ENCODE measurements around the gene PEX3. TPM values are rescaled to one million over a fixed set of nuclear protein-coding genes. Genes with fewer than 3 reads are reported as not detected.
A peak's percentile ranks its signal among the peaks of the same experiment; 100 is the strongest.
"Not testable (repeated sequence)": the region's sequence is repeated elsewhere in the genome, so short reads cannot be mapped to it uniquely, and the experiment has no call there.

The PEX3 gene
- total RNA-seq, 1 donor, result 19.2 TPM

GRCh38 chr6:143432588-143432987 is 18.0 kb upstream of the PEX3 start:
- DNase-seq (ENCODE audit: insufficient read length, low spot score, missing footprints), result no peak
- Histone ChIP-seq H3K36me3 (ENCODE audit: insufficient read depth, low read length) (no peaks in the 10 kb centered on the region), H3K27ac (ENCODE audit: low read depth, low read length) (no peak overlapping the region), H3K9me3 (ENCODE audit: low read depth, low read length) (no peaks in the 10 kb centered on the region), H3K4me1 (ENCODE audit: insufficient read depth, low read length) (no peaks in the 10 kb centered on the region), H3K27me3 (ENCODE audit: insufficient read depth, low read length) (no peaks in the 10 kb centered on the region), H4K20me1 (ENCODE audit: insufficient read depth, low read length) (no peaks in the 10 kb centered on the region), H2AFZ (ENCODE audit: low read length) (no peak overlapping the region), H3K4me3 (ENCODE audit: insufficient read depth, low read length) (no peak overlapping the region), H3K4me2 (ENCODE audit: insufficient read depth, low read length) (no peak overlapping the region), H3K79me2 (ENCODE audit: insufficient read depth, low read length) (no peaks in the 10 kb centered on the region)
- TF ChIP-seq CTCF (IDR thresholded peaks at IDR 0.05; ENCODE audit: extremely low read depth, low read depth, low read length), result no peak

DNA sequence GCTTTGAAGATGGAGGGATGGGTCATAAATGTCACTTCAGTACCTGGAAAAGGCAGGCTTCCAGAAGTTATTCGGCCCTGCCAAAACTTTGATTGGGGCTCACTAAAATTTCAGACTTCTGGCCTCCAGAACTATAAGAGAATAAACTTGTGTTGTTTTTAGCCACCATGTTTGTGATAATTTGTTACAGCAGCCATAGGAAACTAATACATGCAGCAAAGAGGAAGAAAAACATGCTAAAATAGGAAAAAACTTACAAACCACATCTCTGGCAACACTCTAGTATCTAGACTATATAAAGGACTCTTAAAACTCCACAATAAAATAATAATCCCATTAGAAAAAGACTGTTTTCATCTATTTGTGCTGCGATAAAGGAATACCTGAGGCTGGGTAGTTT is 9.6 kb upstream of the PEX3 start:
- Histone ChIP-seq H2AFZ (ENCODE audit: low read length) (no peak overlapping the region), H3K4me1 (ENCODE audit: insufficient read depth, low read length) (peaks cover 9% of the 10 kb centered on the region), H3K36me3 (ENCODE audit: insufficient read depth, low read length) (no peaks in the 10 kb centered on the region), H3K79me2 (ENCODE audit: insufficient read depth, low read length) (no peaks in the 10 kb centered on the region), H3K9me3 (ENCODE audit: low read depth, low read length) (no peaks in the 10 kb centered on the region), H3K4me2 (ENCODE audit: insufficient read depth, low read length) (no peak overlapping the region), H3K4me3 (ENCODE audit: insufficient read depth, low read length) (no peak overlapping the region), H3K27me3 (ENCODE audit: insufficient read depth, low read length) (no peaks in the 10 kb centered on the region), H3K27ac (ENCODE audit: low read depth, low read length) (peak overlapping the region; percentile 44), H4K20me1 (ENCODE audit: insufficient read depth, low read length) (no peaks in the 10 kb centered on the region)
- no peak for TF ChIP-seq CTCF (IDR thresholded peaks at IDR 0.05; ENCODE audit: extremely low read depth, low read depth, low read length)
- no peak for DNase-seq (ENCODE audit: insufficient read length, low spot score, missing footprints)

DNA sequence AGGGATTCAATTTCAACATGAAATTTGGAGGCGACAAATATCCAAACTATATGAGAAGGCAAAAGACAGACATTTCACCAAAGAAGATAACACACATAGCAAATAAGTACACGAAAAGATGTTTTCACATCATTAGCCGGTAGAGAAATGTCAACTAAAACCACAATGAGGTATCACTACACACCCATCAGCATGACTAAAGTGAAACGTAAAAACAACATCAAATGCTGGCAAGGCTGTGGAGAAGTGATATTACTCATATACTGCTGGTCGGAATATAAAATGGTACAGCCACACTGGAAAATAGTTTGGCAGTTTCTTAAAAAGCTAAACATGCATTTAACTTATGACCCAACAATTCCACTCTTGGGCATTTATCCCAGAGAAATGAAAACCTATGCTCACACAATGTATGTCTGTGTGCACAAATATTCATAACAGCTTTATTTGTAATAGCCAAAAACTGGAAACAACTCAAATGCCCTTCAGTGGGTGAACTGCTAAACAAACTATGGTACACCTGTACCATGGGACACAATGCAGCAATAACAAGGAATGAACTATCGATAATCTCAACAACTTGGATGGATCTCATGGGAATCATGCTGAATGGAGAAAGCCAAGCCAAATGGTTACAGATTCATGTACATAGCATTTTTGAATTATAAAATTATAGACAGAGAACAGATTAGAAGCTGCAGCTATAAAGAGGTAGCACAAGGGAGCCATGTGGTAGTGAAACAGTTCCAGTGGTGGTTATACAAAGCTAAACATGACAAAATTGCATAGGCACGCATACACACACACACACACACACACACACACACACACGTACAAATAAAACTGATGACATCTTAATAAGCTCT is 8.7 kb upstream of the PEX3 start:
- Histone ChIP-seq H3K9me3 (ENCODE audit: low read depth, low read length) (no peaks in the 10 kb centered on the region), H3K4me3 (ENCODE audit: insufficient read depth, low read length) (no peak overlapping the region), H3K4me2 (ENCODE audit: insufficient read depth, low read length) (peak overlapping the region; percentile 40), H4K20me1 (ENCODE audit: insufficient read depth, low read length) (no peaks in the 10 kb centered on the region), H3K27ac (ENCODE audit: low read depth, low read length) (peak overlapping the region; percentile 44), H3K27me3 (ENCODE audit: insufficient read depth, low read length) (no peaks in the 10 kb centered on the region), H3K4me1 (ENCODE audit: insufficient read depth, low read length) (peaks cover 9% of the 10 kb centered on the region), H3K79me2 (ENCODE audit: insufficient read depth, low read length) (peaks cover 4% of the 10 kb centered on the region), H2AFZ (ENCODE audit: low read length) (no peak overlapping the region), H3K36me3 (ENCODE audit: insufficient read depth, low read length) (no peaks in the 10 kb centered on the region)
- TF ChIP-seq CTCF (IDR thresholded peaks at IDR 0.05; ENCODE audit: extremely low read depth, low read depth, low read length), result no peak
- DNase-seq (ENCODE audit: insufficient read length, low spot score, missing footprints), result no peak

GRCh38 chr6:143443096-143443495 is 7.5 kb upstream of the PEX3 start:
- H4K20me1 ChIP-seq (ENCODE audit: insufficient read depth, low read length), result no peaks in the 10 kb centered on the region
- H3K4me1 ChIP-seq (ENCODE audit: insufficient read depth, low read length), result peaks cover 9% of the 10 kb centered on the region
- no peak for DNase-seq (ENCODE audit: insufficient read length, low spot score, missing footprints)
- peaks cover 8% of the 10 kb centered on the region for H3K79me2 ChIP-seq (ENCODE audit: insufficient read depth, low read length)
- H3K4me3 ChIP-seq (ENCODE audit: insufficient read depth, low read length), result no peak overlapping the region
- H3K27ac ChIP-seq (ENCODE audit: low read depth, low read length), result no peak overlapping the region
- no peak overlapping the region for H3K4me2 ChIP-seq (ENCODE audit: insufficient read depth, low read length)
- H3K27me3 ChIP-seq (ENCODE audit: insufficient read depth, low read length), result no peaks in the 10 kb centered on the region
- no peaks in the 10 kb centered on the region for H3K36me3 ChIP-seq (ENCODE audit: insufficient read depth, low read length)
- no peak for TF ChIP-seq CTCF (IDR thresholded peaks at IDR 0.05; ENCODE audit: extremely low read depth, low read depth, low read length)
- no peak overlapping the region for H2AFZ ChIP-seq (ENCODE audit: low read length)
- H3K9me3 ChIP-seq (ENCODE audit: low read depth, low read length), result no peaks in the 10 kb centered on the region

- Histone ChIP-seq H3K4me1 (ENCODE audit: insufficient read depth, low read length) (peaks cover 19% of the 10 kb centered on the region), H3K79me2 (ENCODE audit: insufficient read depth, low read length) (peaks cover 42% of the 10 kb centered on the region)
- not testable (repeated sequence) for H3K4me3 ChIP-seq (ENCODE audit: insufficient read depth, low read length); H3K9me3 ChIP-seq (ENCODE audit: low read depth, low read length); DNase-seq (ENCODE audit: insufficient read length, low spot score, missing footprints); H3K36me3 ChIP-seq (ENCODE audit: insufficient read depth, low read length); H3K27me3 ChIP-seq (ENCODE audit: insufficient read depth, low read length); H2AFZ ChIP-seq (ENCODE audit: low read length); H3K4me2 ChIP-seq (ENCODE audit: insufficient read depth, low read length); H3K27ac ChIP-seq (ENCODE audit: low read depth, low read length); H4K20me1 ChIP-seq (ENCODE audit: insufficient read depth, low read length)
Observed at GRCh38 chr6:143447865-143448264, 2.7 kb upstream of the PEX3 start.

Measured in osteoblast (primary cell).